GM19193 (cell line): Measurements from ENCODE around the gene HBS1L.

Source experiments
- POLR2A ChIP-seq: IDR thresholded peaks from 4 replicates; pipeline ENCODE4 v1.6.1; 2011; ENCODE audit not compliant: insufficient read depth, insufficient read length; ENCODE audit errors: extremely low read depth

The HBS1L gene

DNA sequence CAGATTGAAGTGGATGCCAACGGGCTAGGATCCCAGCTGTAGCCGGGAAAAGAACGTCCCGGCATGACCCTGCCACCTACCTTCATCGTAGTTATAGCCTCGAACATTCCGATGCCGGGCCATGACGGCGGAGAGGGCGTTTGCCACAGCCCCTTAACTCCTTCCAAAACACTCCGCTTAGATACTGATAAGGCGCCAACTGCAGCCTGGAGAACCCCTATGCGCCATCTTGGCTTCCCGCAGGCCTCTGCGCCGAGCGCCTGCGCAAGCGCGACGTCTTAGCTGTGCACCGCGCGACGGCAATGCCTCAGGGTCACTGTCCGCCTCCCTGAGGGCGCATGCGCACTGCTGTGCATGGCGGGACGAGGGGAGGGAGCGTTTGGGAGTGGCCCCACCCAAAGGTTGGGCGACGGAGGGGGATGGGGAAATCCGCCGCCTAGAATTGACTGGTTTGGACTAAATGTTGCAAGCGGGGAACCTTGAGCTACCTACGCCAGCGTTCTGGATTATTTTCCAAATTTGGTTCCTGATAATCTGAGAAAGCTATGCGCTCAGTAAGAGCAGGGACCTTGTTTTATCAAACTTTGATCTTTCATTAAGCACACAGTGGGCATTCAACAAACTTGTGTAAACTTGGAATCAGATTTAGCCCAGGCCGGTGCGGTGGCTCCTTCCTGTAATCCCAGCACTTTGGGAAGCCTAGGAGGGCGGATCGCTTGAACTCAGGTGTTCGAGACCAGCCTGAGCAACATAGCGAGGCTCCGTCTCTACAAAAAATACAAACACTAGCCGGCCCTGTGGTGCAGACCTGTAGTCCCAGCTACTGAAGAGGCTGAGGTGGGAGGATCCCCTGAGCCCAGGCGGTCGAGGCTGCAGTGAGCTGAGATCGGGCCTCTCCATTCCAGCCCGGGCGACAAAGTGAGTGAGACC, at the start of gene HBS1L:
TSS of gene HBS1L (minus strand) at position 254 of the 930 bp plus-strand sequence. CDS start at position 123, 131 bp downstream.
- TF ChIP-seq POLR2A, result peak; percentile 94

DNA sequence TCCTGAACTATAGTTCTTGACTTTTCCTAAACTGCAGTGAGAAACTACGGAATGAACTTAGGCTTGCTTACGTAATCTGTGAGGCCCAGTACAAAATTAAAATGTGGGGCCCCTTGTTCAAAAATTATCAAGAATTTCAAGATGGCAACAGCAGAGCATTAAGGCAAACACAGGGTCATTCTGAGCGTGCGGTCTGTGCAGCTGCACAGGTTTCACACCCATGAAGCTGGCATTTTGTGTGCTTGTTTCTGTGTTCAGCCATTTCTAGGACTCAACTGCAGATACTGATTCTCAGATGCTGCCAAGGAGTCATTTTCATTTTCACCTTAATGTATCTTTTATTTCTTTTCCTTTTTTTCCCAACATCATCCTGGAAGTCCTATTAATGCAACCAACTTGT, 49.6 kb upstream of the HBS1L start:
- TF ChIP-seq POLR2A, result no peak

DNA sequence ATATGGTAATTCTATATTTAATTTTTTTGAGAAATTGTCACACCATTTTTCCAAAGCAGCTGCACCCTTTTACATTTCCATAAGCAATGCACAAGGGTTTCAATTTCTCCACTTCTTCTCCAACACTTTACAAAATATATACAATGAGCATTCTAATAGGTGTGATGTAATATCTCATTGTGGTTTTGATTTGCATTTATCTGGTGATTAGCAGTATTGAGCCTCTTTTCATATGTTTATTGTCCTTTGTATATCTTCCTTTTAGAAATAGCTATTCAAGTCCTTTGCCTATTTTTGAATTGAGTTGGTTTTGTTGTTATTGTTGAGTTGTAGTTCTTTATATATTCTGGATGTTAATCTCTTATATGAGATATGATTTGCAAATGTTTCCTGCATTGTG, 47.6 kb upstream of the HBS1L start:
- no peak for TF ChIP-seq POLR2A

DNA sequence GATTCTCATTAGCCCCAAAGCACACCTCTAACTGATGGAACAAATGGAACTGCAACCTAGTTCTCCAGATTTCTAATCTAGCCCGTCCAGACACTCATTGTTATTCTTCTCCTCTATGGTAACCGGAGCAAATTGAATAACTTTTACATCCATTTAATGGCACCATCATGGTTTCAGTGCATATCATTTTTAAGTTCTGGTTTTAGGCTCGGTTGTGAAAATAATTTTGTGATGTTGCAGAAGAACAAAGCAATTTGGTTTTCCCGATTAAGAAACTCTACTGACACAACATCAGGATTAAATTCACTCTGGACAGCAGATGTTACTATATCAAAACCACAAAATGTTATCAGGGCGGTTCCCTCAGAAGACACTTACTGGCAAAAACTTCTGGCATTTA, 42.5 kb upstream of the HBS1L start:
- TF ChIP-seq POLR2A, result no peak

DNA sequence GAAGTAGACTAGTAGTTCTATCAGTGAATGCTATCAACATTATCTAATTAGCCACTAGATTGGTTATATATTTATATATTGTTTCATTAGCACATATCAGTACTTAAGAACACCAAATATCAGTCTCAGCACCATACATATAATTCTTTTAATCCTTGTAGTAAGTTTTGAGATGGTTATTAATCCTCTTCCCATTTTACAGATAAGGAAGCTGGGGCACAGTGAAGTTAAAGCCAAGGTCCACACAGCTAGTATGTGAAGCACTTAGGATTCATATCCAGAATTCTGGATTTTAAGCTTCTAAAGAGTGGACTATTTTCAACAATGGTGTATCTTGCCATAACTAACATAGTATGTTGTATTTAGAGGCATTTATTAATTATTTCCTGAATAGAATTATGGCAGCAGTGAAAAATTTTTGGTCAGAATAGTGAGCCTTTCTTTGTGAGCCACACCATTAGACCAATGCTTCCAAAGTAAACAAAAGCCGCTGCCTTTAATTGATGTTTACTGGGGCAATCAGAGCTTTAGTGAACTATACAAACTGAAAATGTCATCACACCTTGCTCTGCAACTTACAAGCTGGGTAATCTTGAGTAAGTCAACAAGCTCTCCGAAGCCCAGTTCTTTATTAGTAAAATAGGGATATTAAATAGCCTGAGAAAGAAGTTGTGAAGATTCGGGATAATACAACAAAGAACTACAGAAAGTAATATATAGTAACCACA, 41.9 kb upstream of the HBS1L start:
- TF ChIP-seq POLR2A, result no peak

DNA sequence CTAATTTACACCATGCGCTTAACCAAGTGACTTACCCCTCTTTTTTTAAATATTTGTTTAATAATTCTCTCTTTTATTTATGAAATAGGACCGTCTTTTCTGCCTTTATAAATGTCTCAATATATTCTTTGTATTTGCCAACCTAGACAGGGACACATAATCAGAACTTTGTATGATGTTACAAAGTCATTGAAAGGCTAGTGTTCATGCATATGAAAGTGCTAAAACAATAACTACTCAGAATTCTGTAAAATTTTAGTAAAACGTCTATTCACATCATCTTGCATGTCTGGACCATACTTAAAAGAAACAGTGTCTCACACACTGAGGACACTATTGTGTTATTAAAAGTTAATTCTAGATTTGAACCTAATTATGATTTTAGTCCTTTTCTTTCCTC, 41.1 kb upstream of the HBS1L start:
- no peak for TF ChIP-seq POLR2A

DNA sequence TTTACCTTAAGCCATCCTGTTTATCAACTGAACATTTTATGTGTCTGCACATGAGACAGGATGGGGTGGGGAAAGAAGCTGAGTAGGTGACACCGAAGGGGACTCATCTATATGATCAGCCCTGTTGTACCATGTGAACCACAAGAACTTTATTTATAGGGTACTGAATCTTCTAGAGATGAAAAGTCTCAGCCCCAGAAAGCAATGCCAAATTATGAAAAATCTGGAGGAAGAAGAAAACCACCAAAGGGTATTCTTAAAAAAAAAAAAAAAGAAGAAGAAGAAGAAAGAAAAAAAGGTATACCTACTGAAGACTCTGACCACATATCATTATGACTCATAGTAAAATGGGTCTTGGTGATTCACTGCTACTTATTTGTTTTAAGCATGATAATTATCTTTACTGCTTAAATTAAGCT, 39.8 kb upstream of the HBS1L start:
- TF ChIP-seq POLR2A, result no peak

DNA sequence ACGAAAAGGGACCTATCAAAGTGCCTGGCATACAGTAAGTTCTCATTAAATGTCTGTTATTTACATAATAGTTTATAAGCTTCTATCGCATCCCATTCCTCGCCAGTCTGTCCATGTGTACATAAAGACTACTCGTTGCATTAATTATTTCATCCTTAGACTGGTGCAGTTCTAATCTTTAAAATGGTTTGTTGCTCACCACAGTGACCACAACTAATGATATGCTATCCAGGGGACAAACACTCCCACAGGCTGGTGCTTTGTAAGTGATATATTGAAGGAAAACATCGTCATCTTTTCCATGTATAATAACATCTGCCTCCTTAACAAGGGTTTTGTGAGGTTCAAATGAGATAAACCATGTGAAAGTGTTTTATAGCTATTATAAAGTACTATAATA, 39.0 kb upstream of the HBS1L start:
- TF ChIP-seq POLR2A, result no peak

DNA sequence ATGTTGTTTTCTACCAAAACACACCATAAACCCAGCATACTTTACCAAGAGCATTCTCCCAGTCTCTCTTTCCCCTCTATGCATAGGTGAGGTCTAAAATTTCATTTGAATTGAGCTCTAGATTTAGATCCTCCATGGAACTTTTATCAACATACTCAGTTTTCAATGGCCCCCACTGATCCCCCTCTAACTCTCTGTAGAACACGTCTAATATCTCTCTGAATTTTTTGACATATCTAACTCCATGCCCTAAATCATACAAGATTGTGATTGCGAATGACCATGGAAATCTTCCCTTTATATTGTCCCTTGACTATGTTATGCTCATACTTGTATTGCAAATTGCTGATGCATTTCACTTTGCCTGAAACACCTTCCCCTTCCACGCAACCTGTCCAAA, 38.1 kb upstream of the HBS1L start:
- no peak for TF ChIP-seq POLR2A

DNA sequence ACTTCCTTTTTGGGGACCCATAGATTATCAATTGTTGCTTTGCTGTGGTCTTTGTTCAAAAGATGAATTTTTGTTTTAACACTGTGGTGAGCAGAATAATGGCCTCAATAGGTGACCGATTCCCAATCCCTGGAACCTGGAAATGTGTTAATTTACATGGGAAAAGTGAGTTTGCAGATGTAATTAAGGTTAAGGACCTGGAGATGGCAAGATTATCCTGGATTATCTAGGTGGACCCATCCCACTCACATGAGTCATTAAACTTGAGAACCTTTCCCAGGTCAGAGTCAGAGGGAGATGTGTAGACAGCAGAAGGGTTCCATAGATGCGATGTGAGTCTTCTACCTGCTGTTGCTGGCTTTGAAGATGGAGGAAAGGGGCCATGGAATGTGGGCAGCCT, 36.2 kb upstream of the HBS1L start:
- no peak for TF ChIP-seq POLR2A

DNA sequence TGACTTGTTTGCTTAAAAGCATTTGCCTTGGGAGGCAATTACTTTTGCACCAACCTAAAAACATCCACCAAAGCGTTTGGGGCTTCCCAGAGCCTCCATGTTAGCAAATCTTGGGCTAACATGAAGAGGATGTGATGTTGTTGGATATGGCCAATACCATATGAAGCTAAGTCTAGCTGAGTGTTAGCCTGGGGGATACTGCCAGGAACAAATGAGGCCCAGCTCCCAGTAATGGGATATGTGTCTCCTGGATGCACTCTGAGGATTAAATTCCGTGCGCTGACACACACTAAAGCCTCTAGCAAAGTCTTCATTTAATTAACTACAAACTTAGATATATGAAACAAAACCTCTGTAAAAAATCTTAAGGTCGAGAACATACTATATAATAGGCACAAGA, 35.3 kb upstream of the HBS1L start:
- TF ChIP-seq POLR2A, result no peak

DNA sequence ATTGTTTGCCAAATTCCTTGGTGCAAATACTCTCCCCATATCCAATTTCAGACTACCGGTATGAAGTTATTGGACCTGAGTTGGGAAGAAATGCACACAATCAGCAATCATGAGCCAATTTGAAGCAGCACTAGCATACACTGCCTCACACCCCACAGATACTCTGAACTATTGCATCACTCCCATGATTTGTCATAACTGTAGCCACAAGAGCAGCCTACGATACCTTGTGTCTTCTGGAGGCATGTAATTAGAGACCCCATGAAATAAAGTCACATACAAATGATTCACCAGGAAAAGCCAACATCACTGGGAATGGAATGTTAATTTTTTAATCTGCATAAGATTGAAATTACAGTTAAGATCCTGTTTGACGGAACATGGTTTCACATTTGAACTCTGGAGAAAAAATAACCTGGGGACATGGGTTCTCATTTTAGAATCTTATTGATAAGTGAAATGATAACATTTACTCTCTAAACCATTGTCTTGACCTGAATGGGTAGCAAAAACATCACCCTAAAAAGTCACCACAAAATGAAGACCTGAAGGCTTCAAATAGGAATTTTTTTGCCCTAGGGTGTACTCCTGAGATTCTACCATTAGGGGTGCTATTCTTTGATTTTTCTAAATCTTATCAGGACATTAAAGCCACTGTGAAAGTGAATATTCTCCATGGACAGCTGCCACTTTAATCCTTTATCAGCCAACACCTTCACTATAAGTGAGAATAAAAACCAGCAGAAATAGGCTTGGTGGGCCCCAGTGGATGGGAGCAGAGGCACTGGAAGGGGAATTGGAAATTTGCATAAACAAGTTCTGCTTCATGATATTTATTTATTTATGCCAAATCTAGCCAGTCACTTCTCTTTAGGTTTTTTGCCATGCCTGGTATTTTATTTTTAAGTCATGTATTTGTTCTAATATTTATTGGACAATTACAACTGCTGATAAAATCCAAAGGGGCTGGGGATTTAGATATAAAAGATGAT, 34.5 kb upstream of the HBS1L start:
- no peak for TF ChIP-seq POLR2A

DNA sequence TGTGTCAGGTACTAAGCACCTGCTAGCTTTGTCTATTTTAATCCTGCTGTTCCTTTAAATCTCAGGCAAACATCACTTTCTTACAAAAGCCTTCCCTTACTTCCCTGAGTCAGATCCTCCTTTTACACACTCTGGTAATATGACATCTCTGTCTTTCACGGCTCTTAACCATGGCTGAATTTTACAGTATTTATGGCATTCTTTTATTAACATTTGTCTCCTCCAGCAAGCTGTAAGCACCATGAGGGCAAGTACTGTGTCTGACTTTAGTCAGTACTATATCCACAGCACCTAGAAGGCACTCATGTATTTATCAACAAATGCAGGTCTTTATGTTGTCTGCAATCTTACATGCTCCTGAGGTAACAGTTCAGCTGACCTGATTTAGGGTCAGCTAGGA, 33.7 kb upstream of the HBS1L start:
- TF ChIP-seq POLR2A, result no peak

DNA sequence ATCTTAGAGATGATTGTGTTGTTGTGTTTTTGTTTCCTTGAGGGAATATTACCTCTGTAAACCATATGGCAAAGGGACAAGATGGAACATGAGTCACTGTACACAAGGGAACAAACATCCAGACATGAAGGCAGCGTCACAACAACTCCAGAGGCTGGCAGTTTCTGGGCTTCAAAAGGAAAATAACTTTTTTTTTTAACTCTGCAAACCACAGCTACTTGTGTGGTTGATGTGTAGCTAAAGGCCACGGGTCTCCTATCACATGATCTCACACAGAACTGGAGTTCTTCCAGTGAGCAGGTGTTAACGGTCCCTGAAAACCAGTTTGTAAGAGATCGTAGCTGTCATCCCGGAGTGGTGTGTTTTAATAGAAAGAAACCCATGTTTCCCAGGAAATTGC, 33.2 kb upstream of the HBS1L start:
- no peak for TF ChIP-seq POLR2A

DNA sequence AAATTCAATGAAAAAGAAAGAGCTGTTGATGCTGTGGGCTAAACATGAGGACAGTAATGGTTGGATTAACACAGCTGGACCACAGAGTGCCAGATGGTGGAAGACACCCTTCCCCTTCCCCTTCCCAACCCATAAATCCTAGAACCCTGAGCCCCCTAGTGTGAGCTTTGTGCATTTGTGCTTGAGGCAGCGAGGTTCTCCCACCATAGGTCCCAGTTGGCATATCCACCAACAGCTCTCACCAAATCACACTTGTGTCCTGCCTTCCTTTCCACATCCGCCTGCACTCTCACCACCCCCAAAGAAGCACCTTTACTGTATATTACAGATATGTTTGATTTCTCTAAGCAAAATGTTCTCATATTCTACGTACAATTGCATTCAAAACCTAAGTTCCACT, 32.8 kb upstream of the HBS1L start:
- TF ChIP-seq POLR2A, result no peak
